ENCODE measurements around the gene TXNDC12.
"Not testable (repeated sequence)": the region's sequence is repeated elsewhere in the genome, so short reads cannot be mapped to it uniquely, and the experiment has no call there.

Gene TXNDC12

GRCh38 chr1:52045666-52046195 is 9.3 kb downstream of the TXNDC12 start:
- DNase-seq = not testable (repeated sequence)

GRCh38 chr1:52045236-52045635 is 9.8 kb downstream of the TXNDC12 start:
- DNase-seq = no peak

- DNase-seq = no peak
These were observed 13.3 kb downstream of the TXNDC12 start for GRCh38 chr1:52041551-52042185.

GRCh38 chr1:52037909-52038308 is 17.1 kb downstream of the TXNDC12 start:
- DNase-seq = no peak

GRCh38 chr1:52037402-52037814 is 17.6 kb downstream of the TXNDC12 start:
- DNase-seq = no peak

GRCh38 chr1:52034050-52034384 is 21.0 kb downstream of the TXNDC12 start:
- DNase-seq = no peak

GRCh38 chr1:52033190-52034049 is 21.6 kb downstream of the TXNDC12 start, which contains the start of gene KTI12:
KTI12 (minus strand) TSS chr1:52033810; CDS start chr1:52033761, 49 bp downstream.
- no peak for DNase-seq

- no peak for DNase-seq
These were observed 22.2 kb downstream of the TXNDC12 start for GRCh38 chr1:52032785-52033131.

GRCh38 chr1:52032124-52032784 is 22.7 kb downstream of the TXNDC12 start:
- no peak for DNase-seq

GRCh38 chr1:52028839-52029238 is 26.2 kb downstream of the TXNDC12 start:
- not testable (repeated sequence) for DNase-seq

GRCh38 chr1:52028328-52028727 is 26.7 kb downstream of the TXNDC12 start:
- no peak for DNase-seq

GRCh38 chr1:52026278-52026677 is 28.7 kb downstream of the TXNDC12 start:
- no peak for DNase-seq

GRCh38 chr1:52022133-52022532 is 32.9 kb downstream of the TXNDC12 start:
- DNase-seq = no peak

- no peak for DNase-seq
These were observed 46.8 kb downstream of the TXNDC12 start for GRCh38 chr1:52008071-52008809.

- no peak for DNase-seq
These were observed 47.6 kb downstream of the TXNDC12 start for GRCh38 chr1:52007215-52008002.

GRCh38 chr1:52006081-52006553 is 48.9 kb downstream of the TXNDC12 start:
- not testable (repeated sequence) for DNase-seq

- DNase-seq = not testable (repeated sequence)
These were observed 49.4 kb downstream of the TXNDC12 start for GRCh38 chr1:52005548-52005947.

GRCh38 chr1:52003877-52004276 is 51.1 kb downstream of the TXNDC12 start:
- no peak for DNase-seq

GRCh38 chr1:52002038-52002917 is 52.7 kb downstream of the TXNDC12 start:
- DNase-seq = no peak

- DNase-seq = no peak
These were observed 56.3 kb downstream of the TXNDC12 start for GRCh38 chr1:51998701-51999100.

- no peak for DNase-seq
These were observed 57.0 kb downstream of the TXNDC12 start for GRCh38 chr1:51997974-51998382.
